Activated CD4-positive, alpha-beta memory T cell treated with anti-CD3 and anti-CD28 coated beads, Interleukin-2, amount 10 ng/mL, durations not matched to agents 7 days and 5 days (primary cell): ENCODE data around the gene SORCS2. TPM values are rescaled to one million over a fixed set of nuclear protein-coding genes. Genes with fewer than 3 reads are reported as not detected.

Experiments
- CTCF ChIA-PET: fragments of 350-600 bp; sonication (Branson Sonifier 250); formaldehyde crosslinking; loops from one replicate; lab custom pipeline; 2021; ENCODE audit warnings: antibody characterized with exemption, inconsistent platforms; lab: Charles Lee
- POLR2A ChIA-PET: fragments of 350-600 bp; sonication (Branson Sonifier 250); formaldehyde crosslinking; loops from one replicate; lab custom pipeline; 2021; ENCODE audit warnings: antibody characterized with exemption; lab: Charles Lee
- DNase-seq: peaks from one replicate; pipeline ENCODE4 v3.0.0-alpha.2; 2020
- H3K27ac Mint-ChIP-seq: one replicate; pipeline ENCODE4 v1.8.0; 2021; ENCODE audit warnings: mild to moderate bottlenecking, mixed read lengths
- H3K27me3 Mint-ChIP-seq: one replicate; pipeline ENCODE4 v1.8.0; 2021; ENCODE audit warnings: mixed read lengths
- H3K36me3 Mint-ChIP-seq: one replicate; pipeline ENCODE4 v1.8.0; 2021; ENCODE audit warnings: low read depth, mixed read lengths
- H3K4me1 Mint-ChIP-seq: one replicate; pipeline ENCODE4 v1.8.0; 2021; ENCODE audit warnings: mixed read lengths
- H3K4me3 Mint-ChIP-seq: one replicate; pipeline ENCODE4 v1.8.0; 2021; ENCODE audit warnings: mild to moderate bottlenecking, mixed read lengths
- H3K9me3 Mint-ChIP-seq: one replicate; pipeline ENCODE4 v1.8.0; 2021; ENCODE audit warnings: mixed read lengths
- total RNA-seq, 2 experiments: library from RNA; stranded (reverse); gene quantifications; one replicate each; pipeline ENCODE4 v1.2.3, GENCODE V29; 2021

SORCS2 gene
- total RNA-seq, 2 experiments from 2014 or later: 0.10 to 0.18 TPM

GRCh38 chr4:7717946-7718490, 525.7 kb downstream of the SORCS2 start:
- Mint-ChIP-seq H3K4me3 (no peak overlapping the region), H3K27ac (no peak overlapping the region), H3K9me3 (no peaks in the 10 kb centered on the region), H3K27me3 (peaks cover 10% of the 10 kb centered on the region), H3K4me1 (no peaks in the 10 kb centered on the region), H3K36me3 (no peaks in the 10 kb centered on the region)
- CTCF ChIA-PET: no interaction called here
- DNase-seq: no peak
- POLR2A ChIA-PET: no interaction called here

GRCh38 chr4:7719354-7720174, 527.2 kb downstream of the SORCS2 start:
- Mint-ChIP-seq H3K27ac (no peak overlapping the region), H3K4me1 (no peaks in the 10 kb centered on the region), H3K36me3 (no peaks in the 10 kb centered on the region), H3K27me3 (peaks cover 10% of the 10 kb centered on the region), H3K4me3 (no peak overlapping the region), H3K9me3 (peaks cover 3% of the 10 kb centered on the region)
- CTCF ChIA-PET: interaction anchor here (1.0 to 1.6 kb wide), 4 partner anchors 16 to 524 kb away, joined by 3 to 6 read pairs (median 3); no protein-coding TSS in a partner anchor
- POLR2A ChIA-PET: no interaction called here
- peak; percentile 63 for DNase-seq

- ChIA-PET POLR2A (no interaction called here), CTCF (interaction anchor here (1.5 kb wide), 1 partner anchor 80 kb away, joined by 4 read pairs; no protein-coding TSS in a partner anchor)
- H3K36me3 Mint-ChIP-seq: no peaks in the 10 kb centered on the region
- peaks cover 3% of the 10 kb centered on the region for H3K9me3 Mint-ChIP-seq
- H3K4me3 Mint-ChIP-seq: no peak overlapping the region
- no peak overlapping the region for H3K27ac Mint-ChIP-seq
- no peaks in the 10 kb centered on the region for H3K4me1 Mint-ChIP-seq
- peaks cover 8% of the 10 kb centered on the region for H3K27me3 Mint-ChIP-seq
- DNase-seq: no peak
Observed at GRCh38 chr4:7721984-7722551, 529.7 kb downstream of the SORCS2 start.

GRCh38 chr4:7722766-7723387, 530.5 kb downstream of the SORCS2 start:
- DNase-seq: no peak
- Mint-ChIP-seq H3K27me3 (peaks cover 8% of the 10 kb centered on the region), H3K9me3 (peaks cover 3% of the 10 kb centered on the region), H3K4me1 (no peaks in the 10 kb centered on the region), H3K4me3 (no peak overlapping the region), H3K27ac (no peak overlapping the region), H3K36me3 (no peaks in the 10 kb centered on the region)
- POLR2A ChIA-PET: no interaction called here
- CTCF ChIA-PET: interaction anchor here (1.5 kb wide), 1 partner anchor 79 kb away, joined by 4 read pairs; no protein-coding TSS in a partner anchor

DNA sequence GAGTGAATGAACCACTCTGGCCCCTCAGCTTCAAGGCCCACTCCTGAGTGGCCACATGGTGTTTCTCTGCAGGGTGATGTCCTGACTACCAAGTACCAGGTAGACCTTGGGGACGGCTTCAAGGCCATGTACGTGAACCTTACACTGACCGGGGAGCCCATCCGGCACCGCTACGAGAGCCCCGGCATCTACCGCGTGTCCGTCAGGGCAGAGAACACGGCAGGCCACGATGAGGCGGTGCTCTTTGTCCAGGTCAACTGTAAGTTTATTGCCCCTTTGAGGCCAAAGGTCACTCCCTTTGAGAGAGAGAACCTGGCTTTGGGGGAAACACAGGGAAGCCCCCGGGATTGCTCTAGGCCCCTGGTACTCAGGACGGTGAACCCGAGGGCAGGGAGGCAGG, 531.3 kb downstream of the SORCS2 start:
- POLR2A ChIA-PET: no interaction called here
- H3K4me1 Mint-ChIP-seq: no peaks in the 10 kb centered on the region
- peaks cover 7% of the 10 kb centered on the region for H3K27me3 Mint-ChIP-seq

DNA sequence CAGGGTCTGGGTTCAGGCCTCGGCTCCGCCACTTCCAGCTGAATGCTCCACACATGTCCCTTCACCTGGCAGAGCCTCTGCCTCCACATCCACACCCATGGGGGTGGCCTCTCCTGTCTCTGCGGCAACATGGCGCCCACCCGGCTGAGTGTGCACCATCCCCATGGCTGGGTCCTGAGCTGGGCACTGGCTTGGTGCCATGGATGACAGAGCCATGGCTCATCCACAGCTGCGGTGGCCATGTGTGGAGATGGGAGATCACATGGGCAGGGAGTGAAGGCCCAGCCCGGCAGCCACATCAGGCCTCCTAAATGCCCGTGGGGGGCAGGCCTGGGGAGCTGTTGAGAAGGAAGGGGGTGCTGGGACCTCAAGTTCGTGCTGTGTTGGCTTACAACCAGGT, 533.6 kb downstream of the SORCS2 start:
- H3K4me3 Mint-ChIP-seq: no peak overlapping the region
- no peak overlapping the region for H3K27ac Mint-ChIP-seq
- DNase-seq: no peak
- no peaks in the 10 kb centered on the region for H3K4me1 Mint-ChIP-seq
- peaks cover 3% of the 10 kb centered on the region for H3K9me3 Mint-ChIP-seq
- H3K36me3 Mint-ChIP-seq: no peaks in the 10 kb centered on the region
- ChIA-PET CTCF (no interaction called here), POLR2A (no interaction called here)
- no peaks in the 10 kb centered on the region for H3K27me3 Mint-ChIP-seq

More for the DNA sequence above, 531.3 kb downstream of the SORCS2 start:
- Mint-ChIP-seq H3K9me3 (peaks cover 3% of the 10 kb centered on the region), H3K36me3 (no peaks in the 10 kb centered on the region), H3K4me3 (no peak overlapping the region), H3K27ac (no peak overlapping the region)
- CTCF ChIA-PET: no interaction called here
- no peak for DNase-seq

GRCh38 chr4:7726665-7727413, 534.5 kb downstream of the SORCS2 start:
- Mint-ChIP-seq H3K4me1 (no peaks in the 10 kb centered on the region), H3K27me3 (no peaks in the 10 kb centered on the region), H3K9me3 (peaks cover 3% of the 10 kb centered on the region), H3K4me3 (no peak overlapping the region), H3K36me3 (no peaks in the 10 kb centered on the region), H3K27ac (no peak overlapping the region)
- ChIA-PET POLR2A (no interaction called here), CTCF (no interaction called here)
- no peak for DNase-seq

GRCh38 chr4:7727749-7728148, 535.4 kb downstream of the SORCS2 start:
- no peak for DNase-seq
- Mint-ChIP-seq H3K9me3 (peaks cover 3% of the 10 kb centered on the region), H3K36me3 (no peaks in the 10 kb centered on the region), H3K4me1 (no peaks in the 10 kb centered on the region), H3K4me3 (no peak overlapping the region), H3K27me3 (no peaks in the 10 kb centered on the region), H3K27ac (no peak overlapping the region)
- ChIA-PET POLR2A (no interaction called here), CTCF (no interaction called here)

GRCh38 chr4:7731437-7731836, 539.1 kb downstream of the SORCS2 start:
- no peaks in the 10 kb centered on the region for H3K27me3 Mint-ChIP-seq
- H3K36me3 Mint-ChIP-seq: no peaks in the 10 kb centered on the region
- H3K4me3 Mint-ChIP-seq: no peak overlapping the region
- POLR2A ChIA-PET: no interaction called here
- H3K4me1 Mint-ChIP-seq: no peaks in the 10 kb centered on the region
- DNase-seq: no peak
- H3K27ac Mint-ChIP-seq: no peak overlapping the region
- CTCF ChIA-PET: no interaction called here
- no peaks in the 10 kb centered on the region for H3K9me3 Mint-ChIP-seq

DNA sequence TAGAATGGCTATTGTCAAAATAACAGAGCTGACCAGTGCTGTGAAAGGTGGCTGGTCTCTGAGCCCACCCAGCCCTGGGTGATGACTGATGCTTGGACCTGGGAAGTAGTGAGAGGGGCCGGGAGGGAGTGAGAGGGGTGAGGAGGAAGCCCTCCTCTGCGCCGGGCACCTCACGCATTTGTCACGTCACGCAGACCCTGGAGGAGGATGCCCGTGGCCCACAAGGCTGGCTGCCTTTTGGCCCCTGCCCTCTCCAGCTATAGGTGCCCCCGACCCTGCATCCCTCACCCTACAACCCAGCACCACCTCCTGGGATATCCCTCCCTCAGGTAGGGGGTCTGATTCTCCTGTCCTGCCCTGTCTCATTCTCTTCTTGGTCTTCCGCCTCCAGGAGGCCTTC, 539.9 kb downstream of the SORCS2 start:
- no peak for DNase-seq
- H3K9me3 Mint-ChIP-seq: no peaks in the 10 kb centered on the region
- ChIA-PET POLR2A (no interaction called here), CTCF (no interaction called here)
- no peaks in the 10 kb centered on the region for H3K36me3 Mint-ChIP-seq
- H3K4me3 Mint-ChIP-seq: no peak overlapping the region
- no peaks in the 10 kb centered on the region for H3K27me3 Mint-ChIP-seq
- H3K27ac Mint-ChIP-seq: no peak overlapping the region
- H3K4me1 Mint-ChIP-seq: no peaks in the 10 kb centered on the region

DNA sequence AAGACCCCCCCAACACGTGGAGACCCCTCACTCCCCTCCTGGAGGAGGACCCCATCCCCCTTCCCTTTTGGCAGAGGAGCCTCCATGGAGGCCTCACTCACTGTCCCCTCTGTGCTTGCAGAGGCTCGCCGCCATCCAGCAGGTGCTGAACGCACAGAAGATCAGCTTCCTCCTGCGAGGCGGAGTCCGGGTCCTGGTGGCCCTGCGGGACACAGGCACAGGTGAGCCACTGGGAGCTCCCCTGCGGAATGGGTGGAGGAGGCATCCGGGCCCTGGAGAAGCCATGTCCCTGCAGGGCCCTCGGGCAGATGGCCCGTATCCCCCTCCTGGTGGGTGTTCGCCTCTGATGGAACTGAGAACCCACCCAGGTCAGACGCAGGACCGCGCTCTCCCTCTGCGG, 540.9 kb downstream of the SORCS2 start:
- Mint-ChIP-seq H3K9me3 (no peaks in the 10 kb centered on the region), H3K27me3 (no peaks in the 10 kb centered on the region), H3K36me3 (no peaks in the 10 kb centered on the region), H3K4me1 (no peaks in the 10 kb centered on the region), H3K4me3 (no peak overlapping the region), H3K27ac (no peak overlapping the region)
- POLR2A ChIA-PET: no interaction called here
- CTCF ChIA-PET: no interaction called here
- no peak for DNase-seq

- H3K27me3 Mint-ChIP-seq: no peaks in the 10 kb centered on the region
- CTCF ChIA-PET: no interaction called here
- POLR2A ChIA-PET: no interaction called here
- H3K4me3 Mint-ChIP-seq: no peak overlapping the region
- no peaks in the 10 kb centered on the region for H3K36me3 Mint-ChIP-seq
- no peaks in the 10 kb centered on the region for H3K4me1 Mint-ChIP-seq
- no peaks in the 10 kb centered on the region for H3K9me3 Mint-ChIP-seq
- DNase-seq: no peak
- H3K27ac Mint-ChIP-seq: no peak overlapping the region
Observed at GRCh38 chr4:7733801-7734650, 541.7 kb downstream of the SORCS2 start.
